A673 (cell line): ENCODE results near the gene TRAPPC6A. TPM values are rescaled to one million over a fixed set of nuclear protein-coding genes. Genes with fewer than 3 reads are reported as not detected.

Experiments used
- BruUV-seq: library from RNA; stranded (reverse); fragments of 400-500 nt; replicated peaks from 2 replicates; lab custom pipeline; 2021; lab: Mats Ljungman, UMichigan
- CTCF ChIA-PET: fragments of 300-600 bp; sonication (Branson Sonifier 250); formaldehyde crosslinking; loops from one replicate; lab custom pipeline; 2022; ENCODE audit warnings: antibody characterized with exemption; lab: Charles Lee
- POLR2A ChIA-PET: fragments of 300-600 bp; sonication (Branson Sonifier 250); formaldehyde crosslinking; loops from one replicate; lab custom pipeline; 2022; ENCODE audit warnings: antibody characterized with exemption; ENCODE audit not compliant: low non-redundant PET; lab: Charles Lee
- DNase-seq: peaks from one replicate; pipeline ENCODE4 v3.0.0-alpha.2; 2015; ENCODE audit warnings: low spot score
- H3K27ac ChIP-seq: fragments of 200-600 bp; sonication (generic); 2 replicates; pipeline ENCODE4 v1.5.1; 2016; ENCODE audit warnings: mixed run types, low read depth, mild to moderate bottlenecking, mixed read lengths, antibody characterized with exemption, low read length; ENCODE audit not compliant: poor library complexity, severe bottlenecking
- H3K27me3 ChIP-seq: fragments of 200-600 bp; sonication (generic); replicated peaks from 2 replicates; pipeline ENCODE4 v1.6.1; 2017; ENCODE audit warnings: mixed run types, low read depth, mild to moderate bottlenecking, mixed read lengths, antibody characterized with exemption, low read length; ENCODE audit not compliant: insufficient read depth, poor library complexity
- H3K36me3 ChIP-seq: fragments of 200-600 bp; sonication (generic); 2 replicates; pipeline ENCODE4 v1.6.1; 2016; ENCODE audit warnings: mixed run types, mild to moderate bottlenecking, mixed read lengths, antibody characterized with exemption, low read length; ENCODE audit not compliant: insufficient read depth, poor library complexity, severe bottlenecking
- H3K4me1 ChIP-seq: fragments of 200-600 bp; sonication (generic); 2 replicates; pipeline ENCODE4 v1.6.1; 2017; ENCODE audit warnings: mixed run types, mild to moderate bottlenecking, mixed read lengths, antibody characterized with exemption, low read length; ENCODE audit not compliant: insufficient read depth, poor library complexity, severe bottlenecking
- H3K4me3 ChIP-seq: fragments of 200-600 bp; sonication (generic); 2 replicates; pipeline ENCODE4 v1.5.1; 2016; ENCODE audit warnings: low read depth, mixed run types, mild to moderate bottlenecking, mixed read lengths, low read length; ENCODE audit not compliant: poor library complexity, severe bottlenecking
- H3K9me3 ChIP-seq: fragments of 200-600 bp; sonication (generic); 2 replicates; pipeline ENCODE4 v1.6.1; 2016; ENCODE audit warnings: mixed run types, low read depth, mild to moderate bottlenecking, mixed read lengths, antibody characterized with exemption, low read length; ENCODE audit not compliant: poor library complexity, severe bottlenecking
- EZH2 ChIP-seq: fragments of 200-600 bp; sonication (generic); IDR thresholded peaks from 2 replicates; pipeline ENCODE4 v1.6.1; 2017; ENCODE audit warnings: borderline replicate concordance, low read depth, mild to moderate bottlenecking, mixed read lengths, antibody characterized with exemption, low read length; ENCODE audit not compliant: poor library complexity, severe bottlenecking
- intact Hi-C: fragments of 100-400 bp; cut with micrococcal nuclease; formaldehyde crosslinking; loops from one replicate; pipeline ENCODE4 v1.10.0; 2022; ENCODE audit not compliant: unreplicated experiment
- total RNA-seq: library from RNA; stranded (reverse); gene quantifications from 2 replicates; pipeline ENCODE4 v1.2.3, GENCODE V29; 2021
- TF ChIP-seq, protein P1 (sequence below): fragments of 300-800, 200-600 bp; sonication (generic); conservative IDR thresholded peaks from 2 replicates; pipeline ENCODE4 v1.5.1; 2017; ENCODE audit warnings: low read depth, mild to moderate bottlenecking, antibody characterized with exemption, low read length, moderate library complexity, mixed read lengths

The TRAPPC6A gene
- total RNA-seq, 1 experiment from 2014 or later = 5.8 TPM

- POLR2A ChIA-PET = no interaction called here
Observed at GRCh38 chr19:45140533-45140932, 37.5 kb downstream of the TRAPPC6A start.

GRCh38 chr19:45140144-45140503 lies 37.9 kb downstream of the TRAPPC6A start:
- H3K4me1 ChIP-seq = no peaks in the 10 kb centered on the region
- no peak overlapping the region for H3K27ac ChIP-seq
- BruUV-seq = no TSS peak
- H3K9me3 ChIP-seq = no peaks in the 10 kb centered on the region
- intact Hi-C loops = no loop called here
- no peak overlapping the region for H3K4me3 ChIP-seq
- no peak for DNase-seq
- H3K27me3 ChIP-seq = no peaks in the 10 kb centered on the region
- TF ChIP-seq, protein P1, sequence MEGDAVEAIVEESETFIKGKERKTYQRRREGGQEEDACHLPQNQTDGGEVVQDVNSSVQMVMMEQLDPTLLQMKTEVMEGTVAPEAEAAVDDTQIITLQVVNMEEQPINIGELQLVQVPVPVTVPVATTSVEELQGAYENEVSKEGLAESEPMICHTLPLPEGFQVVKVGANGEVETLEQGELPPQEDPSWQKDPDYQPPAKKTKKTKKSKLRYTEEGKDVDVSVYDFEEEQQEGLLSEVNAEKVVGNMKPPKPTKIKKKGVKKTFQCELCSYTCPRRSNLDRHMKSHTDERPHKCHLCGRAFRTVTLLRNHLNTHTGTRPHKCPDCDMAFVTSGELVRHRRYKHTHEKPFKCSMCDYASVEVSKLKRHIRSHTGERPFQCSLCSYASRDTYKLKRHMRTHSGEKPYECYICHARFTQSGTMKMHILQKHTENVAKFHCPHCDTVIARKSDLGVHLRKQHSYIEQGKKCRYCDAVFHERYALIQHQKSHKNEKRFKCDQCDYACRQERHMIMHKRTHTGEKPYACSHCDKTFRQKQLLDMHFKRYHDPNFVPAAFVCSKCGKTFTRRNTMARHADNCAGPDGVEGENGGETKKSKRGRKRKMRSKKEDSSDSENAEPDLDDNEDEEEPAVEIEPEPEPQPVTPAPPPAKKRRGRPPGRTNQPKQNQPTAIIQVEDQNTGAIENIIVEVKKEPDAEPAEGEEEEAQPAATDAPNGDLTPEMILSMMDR = no peak
- no peak for TF ChIP-seq EZH2
- H3K36me3 ChIP-seq = peaks cover 10% of the 10 kb centered on the region
- CTCF ChIA-PET = no interaction called here
- POLR2A ChIA-PET = no interaction called here

More at GRCh38 chr19:45140533-45140932, 37.5 kb downstream of the TRAPPC6A start:
- no TSS peak for BruUV-seq
- Histone ChIP-seq H3K4me3 (no peak overlapping the region), H3K27me3 (no peaks in the 10 kb centered on the region), H3K4me1 (no peaks in the 10 kb centered on the region), H3K27ac (no peak overlapping the region), H3K36me3 (peaks cover 13% of the 10 kb centered on the region), H3K9me3 (no peaks in the 10 kb centered on the region)
- TF ChIP-seq, protein P1 = no peak
- TF ChIP-seq EZH2 = no peak
- CTCF ChIA-PET = no interaction called here
- no peak for DNase-seq
- intact Hi-C loops = no loop called here

- no peak overlapping the region for H3K27ac ChIP-seq
- H3K9me3 ChIP-seq = no peaks in the 10 kb centered on the region
- no peaks in the 10 kb centered on the region for H3K4me1 ChIP-seq
- intact Hi-C loops = no loop called here
- no peak for DNase-seq
- no peaks in the 10 kb centered on the region for H3K27me3 ChIP-seq
- H3K4me3 ChIP-seq = no peak overlapping the region
- ChIA-PET CTCF (no interaction called here), POLR2A (no interaction called here)
- no TSS peak for BruUV-seq
- no peak for TF ChIP-seq EZH2
- TF ChIP-seq, protein P1 = no peak
- H3K36me3 ChIP-seq = peaks cover 5% of the 10 kb centered on the region
Observed at GRCh38 chr19:45139286-45140143, 38.5 kb downstream of the TRAPPC6A start.
